Measurements from ENCODE around the gene SULT4A1. TPM values are rescaled to one million over a fixed set of nuclear protein-coding genes. Genes with fewer than 3 reads are reported as not detected.

The SULT4A1 gene
- total RNA-seq, 1 donor from 2014 or later: not detected

GRCh38 chr22:43860831-43861230, 1.5 kb downstream of the SULT4A1 start:
- no peak for DNase-seq (ENCODE audit: low read depth in 2 of 2)

- no peak for DNase-seq (ENCODE audit: low read depth in 2 of 2)
Measured at GRCh38 chr22:43860126-43860525, 2.2 kb downstream of the SULT4A1 start.

GRCh38 chr22:43859621-43860020, 2.7 kb downstream of the SULT4A1 start:
- DNase-seq (ENCODE audit: low read depth in 2 of 2): no peak

GRCh38 chr22:43859176-43859575, 3.1 kb downstream of the SULT4A1 start:
- no peak for DNase-seq (ENCODE audit: low read depth in 2 of 2)

- no peak for DNase-seq (ENCODE audit: low read depth in 2 of 2)
Measured at GRCh38 chr22:43858156-43858895, 4.0 kb downstream of the SULT4A1 start.

GRCh38 chr22:43857367-43857766, 4.9 kb downstream of the SULT4A1 start:
- DNase-seq (ENCODE audit: low read depth in 2 of 2): no peak

- no peak for DNase-seq (ENCODE audit: low read depth in 2 of 2)
Measured at GRCh38 chr22:43855431-43855830, 6.9 kb downstream of the SULT4A1 start.

- DNase-seq (ENCODE audit: low read depth in 2 of 2): no peak
Measured at GRCh38 chr22:43854786-43855271, 7.5 kb downstream of the SULT4A1 start.

- no peak for DNase-seq (ENCODE audit: low read depth in 2 of 2)
Measured at GRCh38 chr22:43854121-43854785, 8.1 kb downstream of the SULT4A1 start.

- no peak for DNase-seq (ENCODE audit: low read depth in 2 of 2)
Measured at GRCh38 chr22:43853328-43853931, 8.9 kb downstream of the SULT4A1 start.

- DNase-seq (ENCODE audit: low read depth in 2 of 2): no peak
Measured at GRCh38 chr22:43852573-43853327, 9.6 kb downstream of the SULT4A1 start.

GRCh38 chr22:43851979-43852307, 10.4 kb downstream of the SULT4A1 start:
- no peak for DNase-seq (ENCODE audit: low read depth in 2 of 2)

- DNase-seq (ENCODE audit: low read depth in 2 of 2): no peak
Measured at GRCh38 chr22:43851058-43851978, 11.0 kb downstream of the SULT4A1 start.

- no peak for DNase-seq (ENCODE audit: low read depth in 2 of 2)
Measured at GRCh38 chr22:43850529-43850928, 11.8 kb downstream of the SULT4A1 start.

- no peak for DNase-seq (ENCODE audit: low read depth in 2 of 2)
Measured at GRCh38 chr22:43849731-43850130, 12.6 kb downstream of the SULT4A1 start.

GRCh38 chr22:43848366-43849171, 13.7 kb downstream of the SULT4A1 start:
- DNase-seq (ENCODE audit: low read depth in 2 of 2): peak; percentile 20 to 63

GRCh38 chr22:43847376-43848289, 14.7 kb downstream of the SULT4A1 start:
- DNase-seq (ENCODE audit: low read depth in 2 of 2): no peak

GRCh38 chr22:43846966-43847365, 15.3 kb downstream of the SULT4A1 start:
- no peak for DNase-seq (ENCODE audit: low read depth in 2 of 2)

- DNase-seq (ENCODE audit: low read depth in 2 of 2): no peak
Measured at GRCh38 chr22:43845981-43846380, 16.3 kb downstream of the SULT4A1 start.

Measured in lung microvascular endothelial cell (primary cell).